ENCODE results near the gene CDC34.
"Not testable (repeated sequence)": the region's sequence is repeated elsewhere in the genome, so short reads cannot be mapped to it uniquely, and the experiment has no call there.

The CDC34 gene

GRCh38 chr19:573519-573825 lies 41.9 kb downstream of the CDC34 start:
- DNase-seq (ENCODE audit: low read depth in 2 of 2) = no peak

GRCh38 chr19:574658-575526 lies 43.3 kb downstream of the CDC34 start:
- no peak for DNase-seq (ENCODE audit: low read depth in 2 of 2)

GRCh38 chr19:575527-576506 lies 44.3 kb downstream of the CDC34 start:
- no peak for DNase-seq (ENCODE audit: low read depth in 2 of 2)

GRCh38 chr19:576768-577438 lies 45.3 kb downstream of the CDC34 start:
- no peak for DNase-seq (ENCODE audit: low read depth in 2 of 2)

- no peak for DNase-seq (ENCODE audit: low read depth in 2 of 2)
These were observed 46.2 kb downstream of the CDC34 start for GRCh38 chr19:577439-578392.

GRCh38 chr19:579111-579841 lies 47.7 kb downstream of the CDC34 start:
- DNase-seq (ENCODE audit: low read depth in 2 of 2) = no peak

- DNase-seq (ENCODE audit: low read depth in 2 of 2) = no peak
These were observed 48.2 kb downstream of the CDC34 start for GRCh38 chr19:579842-580155.

- no peak for DNase-seq (ENCODE audit: low read depth in 2 of 2)
These were observed 48.8 kb downstream of the CDC34 start for GRCh38 chr19:580274-580835.

- DNase-seq (ENCODE audit: low read depth in 2 of 2) = no peak
These were observed 50.0 kb downstream of the CDC34 start for GRCh38 chr19:581399-582111.

- no peak for DNase-seq (ENCODE audit: low read depth in 2 of 2)
These were observed 51.1 kb downstream of the CDC34 start for GRCh38 chr19:582497-583197.

- no peak for DNase-seq (ENCODE audit: low read depth in 2 of 2)
These were observed 51.8 kb downstream of the CDC34 start for GRCh38 chr19:583198-583967.

- no peak for DNase-seq (ENCODE audit: low read depth in 2 of 2)
These were observed 52.3 kb downstream of the CDC34 start for GRCh38 chr19:583968-584239.

GRCh38 chr19:584240-585001 lies 52.9 kb downstream of the CDC34 start:
- peak in 1 of 2 donors; percentile 50 for DNase-seq (ENCODE audit: low read depth in 2 of 2)

GRCh38 chr19:585146-585545 lies 53.6 kb downstream of the CDC34 start:
- DNase-seq (ENCODE audit: low read depth in 2 of 2) = not testable (repeated sequence)

- no peak for DNase-seq (ENCODE audit: low read depth in 2 of 2)
These were observed 54.1 kb downstream of the CDC34 start for GRCh38 chr19:585551-586110.

GRCh38 chr19:588093-588740 lies 56.7 kb downstream of the CDC34 start:
- DNase-seq (ENCODE audit: low read depth in 2 of 2) = peak; percentile 43 to 48

All from stimulated activated CD8-positive, alpha-beta memory T cell treated with anti-CD3 and anti-CD28 coated beads, Interleukin-7, amount 100 ng/mL, for 4 hours (primary cell).